ENCODE data around the gene CHRNE.

CHRNE gene

DNA sequence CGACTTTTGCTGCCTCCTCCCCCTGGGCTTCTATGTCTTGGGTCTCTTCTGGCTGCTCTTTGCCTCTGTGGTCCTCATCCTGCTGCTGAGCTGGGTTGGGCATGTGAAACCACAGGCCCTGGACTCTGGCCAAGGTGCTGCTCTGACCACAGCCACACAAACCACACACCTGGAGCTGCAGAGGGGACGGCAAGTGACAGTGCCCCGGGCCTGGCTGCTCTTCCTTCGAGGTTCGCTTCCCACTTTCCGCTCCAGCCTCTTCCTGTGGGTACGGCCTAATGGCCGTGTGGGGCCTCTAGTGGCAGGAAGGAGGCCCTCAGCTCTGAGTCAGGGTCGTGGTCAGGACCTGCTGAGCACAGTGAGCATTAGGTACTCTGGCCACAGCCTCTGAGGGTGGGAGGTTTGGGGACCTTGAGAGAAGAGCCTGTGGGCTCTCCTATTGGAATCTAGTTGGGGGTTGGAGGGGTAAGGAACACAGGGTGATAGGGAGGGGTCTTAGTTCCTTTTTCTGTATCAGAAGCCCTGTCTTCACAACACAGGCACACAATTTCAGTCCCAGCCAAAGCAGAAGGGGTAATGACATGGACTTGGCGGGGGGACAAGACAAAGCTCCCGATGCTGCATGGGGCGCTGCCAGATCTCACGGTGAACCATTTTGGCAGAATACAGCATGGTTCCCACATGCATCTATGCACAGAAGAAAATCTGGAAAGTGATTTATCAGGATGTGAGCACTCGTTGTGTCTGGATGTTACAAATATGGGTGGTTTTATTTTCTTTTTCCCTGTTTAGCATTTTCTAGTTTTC is 31.5 kb upstream of the CHRNE start:
- no peak overlapping the region for H3K4me3 ChIP-seq (ENCODE audit: low read length)
- H3K27me3 ChIP-seq (ENCODE audit: control insufficient read depth, low read length), result no peaks in the 10 kb centered on the region
- H3K4me1 ChIP-seq (ENCODE audit: control insufficient read depth, low read length), result peaks cover 22% of the 10 kb centered on the region
- no peak for TF ChIP-seq EZH2phosphoT487 (IDR thresholded peaks at IDR 0.05; ENCODE audit: borderline replicate concordance, low read length)
- TF ChIP-seq, protein P1, sequence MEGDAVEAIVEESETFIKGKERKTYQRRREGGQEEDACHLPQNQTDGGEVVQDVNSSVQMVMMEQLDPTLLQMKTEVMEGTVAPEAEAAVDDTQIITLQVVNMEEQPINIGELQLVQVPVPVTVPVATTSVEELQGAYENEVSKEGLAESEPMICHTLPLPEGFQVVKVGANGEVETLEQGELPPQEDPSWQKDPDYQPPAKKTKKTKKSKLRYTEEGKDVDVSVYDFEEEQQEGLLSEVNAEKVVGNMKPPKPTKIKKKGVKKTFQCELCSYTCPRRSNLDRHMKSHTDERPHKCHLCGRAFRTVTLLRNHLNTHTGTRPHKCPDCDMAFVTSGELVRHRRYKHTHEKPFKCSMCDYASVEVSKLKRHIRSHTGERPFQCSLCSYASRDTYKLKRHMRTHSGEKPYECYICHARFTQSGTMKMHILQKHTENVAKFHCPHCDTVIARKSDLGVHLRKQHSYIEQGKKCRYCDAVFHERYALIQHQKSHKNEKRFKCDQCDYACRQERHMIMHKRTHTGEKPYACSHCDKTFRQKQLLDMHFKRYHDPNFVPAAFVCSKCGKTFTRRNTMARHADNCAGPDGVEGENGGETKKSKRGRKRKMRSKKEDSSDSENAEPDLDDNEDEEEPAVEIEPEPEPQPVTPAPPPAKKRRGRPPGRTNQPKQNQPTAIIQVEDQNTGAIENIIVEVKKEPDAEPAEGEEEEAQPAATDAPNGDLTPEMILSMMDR (IDR thresholded peaks at IDR 0.05; ENCODE audit: low read depth, low read length, poor library complexity, severe bottlenecking), result peak; percentile 34
- no peaks in the 10 kb centered on the region; the same call in 1 of the 2 replicates for H4K20me1 ChIP-seq (ENCODE audit: control insufficient read depth, insufficient read depth, low read depth, low read length)
- H3K36me3 ChIP-seq (ENCODE audit: control insufficient read depth, low read length), result peaks cover 41% of the 10 kb centered on the region
- H3K9me2 ChIP-seq (replicated peaks; ENCODE audit: control insufficient read depth, low read length), result no peaks in the 10 kb centered on the region
- H3K27ac ChIP-seq (ENCODE audit: low read depth, low read length), result no peak overlapping the region
- no peaks in the 10 kb centered on the region for H3K9me3 ChIP-seq (ENCODE audit: control insufficient read depth, insufficient read depth, low read length)
- no peaks in the 10 kb centered on the region for H3F3A ChIP-seq (ENCODE audit: control insufficient read depth, insufficient read depth)
- peaks cover 19% of the 10 kb centered on the region for H3K79me2 ChIP-seq (ENCODE audit: control insufficient read depth, low read length)
- H3K4me2 ChIP-seq (ENCODE audit: low read length), result peak overlapping the region; percentile 25; the same call in 1 of the 2 replicates

GRCh38 chr17:4933646-4934045 is 30.7 kb upstream of the CHRNE start:
- Histone ChIP-seq H3K9me2 (replicated peaks; ENCODE audit: control insufficient read depth, low read length) (no peaks in the 10 kb centered on the region), H3F3A (ENCODE audit: control insufficient read depth, insufficient read depth) (no peaks in the 10 kb centered on the region), H3K36me3 (ENCODE audit: control insufficient read depth, low read length) (peaks cover 34% of the 10 kb centered on the region), H3K4me2 (ENCODE audit: low read length) (no peak overlapping the region), H4K20me1 (ENCODE audit: control insufficient read depth, insufficient read depth, low read depth, low read length) (no peaks in the 10 kb centered on the region; the same call in 1 of the 2 replicates), H3K4me1 (ENCODE audit: control insufficient read depth, low read length) (peaks cover 19% of the 10 kb centered on the region), H3K9me3 (ENCODE audit: control insufficient read depth, insufficient read depth, low read length) (no peaks in the 10 kb centered on the region), H3K27ac (ENCODE audit: low read depth, low read length) (no peak overlapping the region), H3K4me3 (ENCODE audit: low read length) (no peak overlapping the region), H3K79me2 (ENCODE audit: control insufficient read depth, low read length) (peaks cover 11% of the 10 kb centered on the region), H3K27me3 (ENCODE audit: control insufficient read depth, low read length) (no peaks in the 10 kb centered on the region)
- TF ChIP-seq, protein P1 (IDR thresholded peaks at IDR 0.05; ENCODE audit: low read depth, low read length, poor library complexity, severe bottlenecking), result no peak
- TF ChIP-seq EZH2phosphoT487 (IDR thresholded peaks at IDR 0.05; ENCODE audit: borderline replicate concordance, low read length), result no peak

- Histone ChIP-seq H3K9me2 (replicated peaks; ENCODE audit: control insufficient read depth, low read length) (no peaks in the 10 kb centered on the region), H3K4me1 (ENCODE audit: control insufficient read depth, low read length) (peaks cover 11% of the 10 kb centered on the region), H3K4me3 (ENCODE audit: low read length) (no peak overlapping the region), H3F3A (ENCODE audit: control insufficient read depth, insufficient read depth) (no peaks in the 10 kb centered on the region), H3K27me3 (ENCODE audit: control insufficient read depth, low read length) (no peaks in the 10 kb centered on the region), H3K4me2 (ENCODE audit: low read length) (no peak overlapping the region), H3K36me3 (ENCODE audit: control insufficient read depth, low read length) (peaks cover 25% of the 10 kb centered on the region), H4K20me1 (ENCODE audit: control insufficient read depth, insufficient read depth, low read depth, low read length) (no peaks in the 10 kb centered on the region; the same call in 1 of the 2 replicates), H3K79me2 (ENCODE audit: control insufficient read depth, low read length) (peaks cover 2% of the 10 kb centered on the region), H3K9me3 (ENCODE audit: control insufficient read depth, insufficient read depth, low read length) (no peaks in the 10 kb centered on the region), H3K27ac (ENCODE audit: low read depth, low read length) (no peak overlapping the region)
- no peak for TF ChIP-seq EZH2phosphoT487 (IDR thresholded peaks at IDR 0.05; ENCODE audit: borderline replicate concordance, low read length)
- TF ChIP-seq, protein P1 (IDR thresholded peaks at IDR 0.05; ENCODE audit: low read depth, low read length, poor library complexity, severe bottlenecking), result no peak
Observed at GRCh38 chr17:4932756-4933155, 29.9 kb upstream of the CHRNE start.

Data from DOHH2 (cell line).